NCI-H82 (cell line): ENCODE data around the gene DISC1.
"Not testable (repeated sequence)": the region's sequence is repeated elsewhere in the genome, so short reads cannot be mapped to it uniquely, and the experiment has no call there.

ENCODE experiments used
- DNase-seq: peaks from one replicate; lab custom pipeline; 2025; lab: John Stamatoyannopoulos, UW

Gene DISC1

GRCh38 chr1:231605149-231606100 lies 21.2 kb upstream of the DISC1 start:
- DNase-seq = peak; percentile 33

GRCh38 chr1:231606712-231607111 lies 19.9 kb upstream of the DISC1 start:
- DNase-seq = no peak

GRCh38 chr1:231610388-231610787 lies 16.2 kb upstream of the DISC1 start:
- no peak for DNase-seq

- DNase-seq = peak; percentile 57
These were observed 15.5 kb upstream of the DISC1 start for GRCh38 chr1:231611111-231611510.

GRCh38 chr1:231611851-231612250 lies 14.7 kb upstream of the DISC1 start:
- peak; percentile 98 for DNase-seq

GRCh38 chr1:231612393-231613089 lies 14.0 kb upstream of the DISC1 start:
- no peak for DNase-seq

- DNase-seq = peak; percentile 91
These were observed 12.9 kb upstream of the DISC1 start for GRCh38 chr1:231613419-231614349.

- DNase-seq = no peak
These were observed 9.9 kb upstream of the DISC1 start for GRCh38 chr1:231616667-231617066.

GRCh38 chr1:231618609-231619256 lies 7.9 kb upstream of the DISC1 start:
- no peak for DNase-seq

GRCh38 chr1:231619257-231619634 lies 7.3 kb upstream of the DISC1 start:
- no peak for DNase-seq

- DNase-seq = not testable (repeated sequence)
These were observed 1.5 kb upstream of the DISC1 start for GRCh38 chr1:231625042-231625441.

GRCh38 chr1:231625975-231626534 lies 535 bp upstream of the DISC1 start:
- DNase-seq = peak; percentile 52

GRCh38 chr1:231626951-231627614 lies 493 bp downstream of the DISC1 start:
- peak; percentile 82 for DNase-seq

- peak; percentile 92 for DNase-seq
These were observed 1.8 kb downstream of the DISC1 start for GRCh38 chr1:231628207-231628876.

- no peak for DNase-seq
These were observed 2.5 kb downstream of the DISC1 start for GRCh38 chr1:231629132-231629531.

- no peak for DNase-seq
These were observed 4.1 kb downstream of the DISC1 start for GRCh38 chr1:231630558-231631205.

- no peak for DNase-seq
These were observed 5.1 kb downstream of the DISC1 start for GRCh38 chr1:231631717-231632116.

- no peak for DNase-seq
These were observed 5.5 kb downstream of the DISC1 start for GRCh38 chr1:231632119-231632518.

- no peak for DNase-seq
These were observed 7.9 kb downstream of the DISC1 start for GRCh38 chr1:231634323-231635013.
